Pulmonary artery endothelial cell (primary cell): ENCODE data around the gene HSP90AB1. TPM values are rescaled to one million over a fixed set of nuclear protein-coding genes. Genes with fewer than 3 reads are reported as not detected.

Experiments
- DNase-seq: peaks from one replicate; pipeline ENCODE4 v3.0.0-alpha.2; 2011; ENCODE audit warnings: low read depth, low spot score
- total RNA-seq: library from RNA; depleted of rRNA; stranded (reverse); fragments of >200 nt; gene quantifications from 2 replicates; pipeline ENCODE4 v1.2.3, GENCODE V29; 2014

Gene HSP90AB1
- 779 and 1,245 TPM in 2 replicates for total RNA-seq

GRCh38 chr6:44246663-44247337, at the start of gene HSP90AB1:
Gene HSP90AB1 (plus strand): TSS chr6:44247101. CDS start chr6:44248630, 1,529 bp downstream.
- peak; percentile 95 for DNase-seq

DNA sequence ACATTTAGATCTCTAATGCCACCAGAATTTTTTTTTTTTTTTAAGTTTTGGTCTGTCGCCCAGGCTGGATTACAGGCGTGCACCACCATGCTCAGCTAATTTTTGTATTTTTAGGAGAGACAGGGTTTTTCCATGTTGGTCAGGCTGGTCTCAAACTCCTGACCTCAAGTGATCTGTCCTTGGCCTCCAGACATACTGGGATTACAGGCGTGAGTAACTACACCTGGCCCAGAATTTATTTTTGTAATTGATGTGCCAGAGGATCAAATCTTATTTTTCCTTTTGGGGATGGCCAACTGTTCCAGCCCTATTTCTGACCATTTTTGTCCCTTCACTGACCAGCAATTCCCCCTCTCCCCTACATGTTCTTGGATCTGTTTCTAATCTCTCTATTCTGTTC, 48.2 kb upstream of the HSP90AB1 start:
- DNase-seq: no peak

GRCh38 chr6:44199883-44200282, 47.0 kb upstream of the HSP90AB1 start:
- DNase-seq: no peak

DNA sequence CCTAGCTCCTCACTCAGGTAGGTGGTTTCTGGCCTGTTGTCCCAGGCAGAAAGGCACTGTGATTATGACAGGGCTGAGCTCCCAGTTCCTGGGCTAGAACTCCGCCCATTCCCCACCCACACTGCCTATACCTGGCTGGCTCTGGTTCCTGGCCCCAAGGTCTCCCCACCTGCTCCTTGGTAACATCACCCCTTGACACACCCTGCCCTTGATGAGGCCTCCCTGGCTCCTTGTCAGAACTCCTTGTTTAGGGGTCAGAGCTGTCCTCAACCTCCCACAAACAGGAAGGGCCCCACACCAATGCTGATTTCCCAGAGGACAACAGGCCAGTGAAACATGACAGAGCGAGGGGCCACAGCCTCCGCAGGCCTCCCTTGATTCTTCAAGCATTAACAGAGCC, 45.7 kb upstream of the HSP90AB1 start:
- DNase-seq: no peak

- DNase-seq: no peak
These were observed 45.1 kb upstream of the HSP90AB1 start for GRCh38 chr6:44201638-44202303.

DNA sequence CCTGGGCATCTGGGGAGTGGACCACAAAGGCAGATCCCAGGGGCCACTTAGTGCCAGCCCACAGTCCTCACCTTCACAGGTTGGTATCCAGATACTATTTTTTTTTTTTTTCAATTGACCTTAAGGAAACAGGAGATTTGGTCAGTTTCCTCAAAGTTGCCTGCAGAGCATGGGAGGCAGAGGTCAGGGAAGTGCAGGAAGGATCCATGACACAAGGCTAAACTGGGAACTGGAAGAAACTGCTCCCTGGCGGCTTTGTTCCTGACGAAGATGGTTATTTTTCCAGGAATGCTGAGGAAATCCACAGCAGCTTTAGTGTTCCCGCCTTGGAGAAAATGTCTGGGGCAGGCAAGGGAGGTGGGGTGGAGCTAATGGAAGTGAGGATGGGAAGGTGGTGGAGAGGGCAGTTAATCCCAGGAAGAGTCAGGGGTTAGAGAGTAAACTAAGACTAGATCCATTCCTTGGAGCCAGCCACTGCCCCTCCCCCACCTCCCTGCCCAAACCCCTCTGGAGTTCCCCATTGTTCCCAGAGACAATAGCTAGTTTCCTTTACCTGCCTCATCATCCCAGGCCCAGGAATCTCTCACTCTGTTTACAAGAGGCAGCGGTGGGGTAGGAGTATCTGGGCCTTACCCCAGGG, 44.4 kb upstream of the HSP90AB1 start:
- no peak for DNase-seq

DNA sequence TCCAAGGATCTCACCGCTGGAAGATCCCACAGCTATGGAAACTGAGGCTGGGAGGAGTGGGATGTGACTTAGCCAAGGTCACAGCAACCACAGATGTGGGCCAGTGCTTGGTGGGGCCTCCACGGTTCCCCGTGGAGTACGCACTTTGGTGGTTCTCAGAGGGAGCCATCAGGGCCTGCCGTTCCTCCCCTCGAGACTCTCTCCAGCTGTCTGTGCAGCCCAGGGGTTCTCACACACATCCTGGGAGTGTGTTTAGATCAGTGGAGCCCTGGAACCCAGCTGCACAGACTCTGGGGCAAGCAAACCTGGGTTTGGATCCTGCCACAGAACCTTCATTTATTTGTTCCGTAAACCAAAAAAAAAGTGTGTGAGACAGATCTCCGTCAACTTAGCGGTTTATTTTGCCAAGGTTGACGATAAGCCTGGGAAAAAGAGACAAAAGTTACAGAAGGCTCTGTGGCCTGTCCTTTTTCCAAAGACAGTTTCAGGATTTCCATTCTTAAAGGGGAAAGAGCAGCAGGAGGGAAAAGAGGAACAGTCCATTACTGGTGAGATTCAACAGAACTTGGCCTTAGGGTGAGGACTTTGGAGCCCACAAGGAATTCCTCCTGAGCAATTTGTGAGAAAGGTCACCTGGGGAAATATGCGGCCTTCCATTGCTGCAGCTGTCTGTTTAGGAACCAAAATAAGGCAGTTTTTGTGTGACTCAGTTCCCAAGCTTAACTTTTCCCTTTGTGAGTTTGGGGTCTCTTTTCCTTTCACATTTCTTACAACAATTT, 43.7 kb upstream of the HSP90AB1 start:
- no peak for DNase-seq

DNA sequence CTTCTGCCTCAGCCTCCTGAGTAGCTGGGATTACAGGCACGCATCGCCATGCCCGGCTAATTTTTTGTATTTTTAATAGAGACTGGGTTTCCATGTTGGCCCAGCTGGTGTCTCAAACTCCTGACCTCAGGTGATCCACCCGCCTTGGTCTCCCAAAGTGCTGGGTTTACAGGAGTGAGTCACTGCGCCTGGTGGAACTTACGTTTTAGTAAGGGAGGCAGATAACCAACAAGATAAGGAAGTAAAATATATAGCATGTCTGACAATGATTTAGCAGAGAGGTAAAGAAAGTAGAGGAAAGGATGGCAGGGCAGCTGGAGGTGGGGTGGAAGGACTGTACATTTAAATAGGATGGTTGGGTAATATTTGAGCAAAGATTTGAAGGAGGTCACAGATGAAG, 42.9 kb upstream of the HSP90AB1 start:
- no peak for DNase-seq

DNA sequence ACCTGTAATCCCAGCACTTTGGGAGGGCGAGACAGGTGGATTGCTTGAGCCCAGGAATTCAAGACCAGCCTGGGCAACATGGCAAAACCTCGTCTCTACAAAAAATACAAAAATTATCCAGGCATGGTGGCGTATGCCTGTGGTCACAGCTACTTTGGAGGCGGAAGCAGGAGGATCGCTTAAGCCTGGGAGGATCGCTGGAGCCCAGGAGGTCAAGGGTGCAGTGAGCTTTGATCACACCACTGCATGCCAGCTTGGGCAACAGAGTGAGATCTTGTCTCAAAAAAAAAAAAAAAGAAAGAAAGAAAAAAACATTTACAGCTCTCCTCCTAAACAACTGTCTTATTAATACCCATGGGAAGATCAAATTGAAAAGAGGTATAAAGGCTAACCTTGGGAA, 38.9 kb upstream of the HSP90AB1 start:
- no peak for DNase-seq

DNA sequence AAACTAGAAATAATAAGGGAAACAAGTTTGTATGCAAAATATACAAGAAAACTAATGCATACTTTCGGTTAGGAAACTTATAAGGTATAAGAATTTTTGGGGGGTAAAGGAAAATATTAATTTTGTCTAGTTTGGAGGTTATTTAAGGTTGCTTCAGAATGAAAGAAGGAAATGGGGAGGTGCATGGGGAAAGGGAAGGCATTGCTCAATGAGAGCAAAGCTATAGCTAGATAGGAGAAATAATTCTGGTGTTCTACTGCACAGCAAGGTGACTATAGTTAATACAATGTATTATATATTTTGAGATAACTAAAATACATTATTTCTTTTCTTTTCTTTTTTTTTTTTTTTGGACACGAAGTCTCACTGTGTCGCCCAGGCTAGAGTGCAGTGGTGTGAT, 35.6 kb upstream of the HSP90AB1 start:
- DNase-seq: no peak

DNA sequence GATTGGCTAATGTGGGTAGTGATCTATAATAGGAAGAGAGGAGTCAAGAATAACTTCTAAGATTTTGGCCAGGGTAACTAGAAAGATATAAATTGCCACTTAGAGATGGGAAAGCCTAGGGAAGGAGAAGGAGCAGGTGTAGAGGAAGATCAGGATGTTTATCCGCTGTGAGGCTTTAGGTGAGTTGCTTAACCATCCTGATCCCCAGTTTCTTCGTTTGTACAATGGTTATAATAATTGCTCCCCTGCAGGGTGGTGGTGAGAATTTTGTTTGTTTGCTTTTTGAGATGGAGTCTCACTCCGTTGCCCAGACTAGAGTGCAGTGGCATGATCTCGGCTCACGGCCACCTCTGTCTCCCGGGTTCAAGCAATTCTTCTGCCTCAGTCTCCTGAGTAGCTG, 32.6 kb upstream of the HSP90AB1 start:
- no peak for DNase-seq

GRCh38 chr6:44216677-44217331, 30.1 kb upstream of the HSP90AB1 start, which contains the start of gene MYMX:
Gene MYMX (plus strand): TSS chr6:44216926. CDS start chr6:44217472, 546 bp downstream.
- no peak for DNase-seq

DNA sequence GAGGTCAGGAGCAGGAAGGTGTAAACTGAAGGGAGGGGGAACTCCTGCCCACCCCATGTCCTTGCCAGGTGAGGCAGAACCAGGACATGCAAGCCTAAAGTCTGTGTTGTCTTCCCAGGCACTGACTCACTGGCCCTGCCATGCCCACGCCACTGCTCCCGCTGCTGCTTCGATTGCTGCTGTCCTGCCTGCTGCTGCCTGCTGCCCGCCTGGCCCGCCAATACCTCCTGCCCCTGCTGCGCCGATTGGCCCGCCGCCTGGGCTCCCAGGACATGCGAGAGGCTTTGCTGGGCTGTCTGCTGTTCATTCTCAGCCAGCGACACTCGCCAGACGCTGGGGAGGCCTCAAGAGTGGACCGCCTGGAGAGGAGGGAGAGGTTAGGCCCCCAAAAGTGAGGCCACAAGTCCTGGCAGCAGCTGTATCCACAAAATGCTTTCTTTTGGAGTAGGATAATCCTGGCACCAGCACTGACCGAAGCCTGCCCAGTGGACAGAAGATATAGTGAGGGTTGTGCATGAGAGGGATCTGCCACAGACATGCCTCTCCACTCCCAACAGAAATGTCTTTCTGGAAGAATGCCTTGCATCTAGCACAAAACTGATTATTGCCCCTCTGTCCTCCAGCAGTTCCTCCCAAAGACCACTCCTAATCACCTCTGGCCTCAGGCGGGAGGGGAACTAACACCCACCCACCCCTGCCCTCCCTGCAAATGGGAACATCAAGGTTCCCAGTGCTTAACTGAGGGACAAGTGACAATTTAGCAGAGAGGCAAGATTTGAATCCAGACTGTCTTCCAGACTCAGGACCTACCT, 29.4 kb upstream of the HSP90AB1 start:
- no peak for DNase-seq

- DNase-seq: peak; percentile 66
These were observed 27.7 kb upstream of the HSP90AB1 start for GRCh38 chr6:44219053-44219814.

- no peak for DNase-seq
These were observed 26.8 kb upstream of the HSP90AB1 start for GRCh38 chr6:44219815-44220784.

GRCh38 chr6:44220913-44221290, 26.0 kb upstream of the HSP90AB1 start:
- DNase-seq: no peak

GRCh38 chr6:44221291-44221960, 25.5 kb upstream of the HSP90AB1 start:
- DNase-seq: peak; percentile 81

DNA sequence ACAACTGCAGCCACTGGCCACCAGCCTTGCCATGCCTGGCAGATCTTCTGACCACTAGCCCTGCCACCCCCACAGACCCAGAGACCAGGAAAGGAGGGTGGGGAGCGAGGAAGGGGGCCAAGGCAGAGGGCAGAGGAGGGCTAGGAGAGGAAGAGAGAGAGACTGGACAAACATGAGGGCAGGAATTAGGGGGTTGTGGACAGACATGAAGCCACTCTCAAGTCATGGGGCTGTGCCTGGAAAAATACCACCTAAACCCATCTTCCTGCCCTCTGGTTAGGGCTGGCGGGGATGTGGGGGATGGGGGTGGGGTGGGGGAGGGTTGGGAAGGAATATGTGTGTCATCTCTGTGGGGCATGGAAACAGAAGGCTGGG, 25.0 kb upstream of the HSP90AB1 start:
- DNase-seq: no peak
